IPS-18c (cell line): ENCODE measurements around the gene NFKBIA.
"Not testable (repeated sequence)": the region's sequence is repeated elsewhere in the genome, so short reads cannot be mapped to it uniquely, and the experiment has no call there.

Source experiments
- H3K4me3 ChIP-seq: 2 replicates; pipeline ENCODE4 v1.7.0; 2013; ENCODE audit warnings: low read depth, mild to moderate bottlenecking, low read length, moderate library complexity; ENCODE audit not compliant: insufficient read depth
- H3K9me3 ChIP-seq: one replicate; pipeline ENCODE4 v1.6.1; 2013; ENCODE audit warnings: mild to moderate bottlenecking, low read length, moderate library complexity; ENCODE audit not compliant: control insufficient read depth, insufficient read depth

The NFKBIA gene

GRCh38 chr14:35365130-35366055, 39.2 kb downstream of the NFKBIA start:
- H3K4me3 ChIP-seq: no peak overlapping the region
- no peaks in the 10 kb centered on the region for H3K9me3 ChIP-seq

- Histone ChIP-seq H3K9me3 (no peaks in the 10 kb centered on the region), H3K4me3 (no peak overlapping the region)
These were observed 41.6 kb downstream of the NFKBIA start for GRCh38 chr14:35362911-35363374.

- H3K4me3 ChIP-seq: no peak overlapping the region
These were observed 42.1 kb downstream of the NFKBIA start for GRCh38 chr14:35362450-35362849.

GRCh38 chr14:35361141-35361480, 43.4 kb downstream of the NFKBIA start:
- no peak overlapping the region for H3K4me3 ChIP-seq
- H3K9me3 ChIP-seq: no peaks in the 10 kb centered on the region

More at GRCh38 chr14:35362450-35362849, 42.1 kb downstream of the NFKBIA start:
- H3K9me3 ChIP-seq: no peaks in the 10 kb centered on the region

- H3K4me3 ChIP-seq, H3K9me3 ChIP-seq: not testable (repeated sequence)
These were observed 44.9 kb downstream of the NFKBIA start for GRCh38 chr14:35359655-35360054.

- Histone ChIP-seq H3K4me3 (no peak overlapping the region), H3K9me3 (no peaks in the 10 kb centered on the region)
These were observed 48.3 kb downstream of the NFKBIA start for GRCh38 chr14:35355981-35356841.

GRCh38 chr14:35355235-35355634, 49.3 kb downstream of the NFKBIA start:
- H3K4me3 ChIP-seq: not testable (repeated sequence)

GRCh38 chr14:35353409-35354172, 51.0 kb downstream of the NFKBIA start:
- H3K9me3 ChIP-seq: no peaks in the 10 kb centered on the region

More at GRCh38 chr14:35355235-35355634, 49.3 kb downstream of the NFKBIA start:
- not testable (repeated sequence) for H3K9me3 ChIP-seq

GRCh38 chr14:35352274-35353233, 52.0 kb downstream of the NFKBIA start:
- H3K4me3 ChIP-seq: no peak overlapping the region
- no peaks in the 10 kb centered on the region for H3K9me3 ChIP-seq

More at GRCh38 chr14:35353409-35354172, 51.0 kb downstream of the NFKBIA start:
- H3K4me3 ChIP-seq: no peak overlapping the region

GRCh38 chr14:35351897-35352273, 52.7 kb downstream of the NFKBIA start:
- Histone ChIP-seq H3K4me3 (no peak overlapping the region), H3K9me3 (no peaks in the 10 kb centered on the region)
